Fibroblast of villous mesenchyme (primary cell): ENCODE measurements around the gene SHISA9. TPM values are rescaled to one million over a fixed set of nuclear protein-coding genes. Genes with fewer than 3 reads are reported as not detected.

ENCODE experiments used
- DNase-seq: peaks from one replicate; pipeline ENCODE4 v3.0.0-alpha.2; 2010; ENCODE audit warnings: low read depth
- H3K4me3 ChIP-seq: 2 replicates; pipeline ENCODE4 v1.5.1; 2011; ENCODE audit warnings: low read depth, mild to moderate bottlenecking, low read length
- total RNA-seq: library from RNA; depleted of rRNA; stranded (reverse); fragments of >200 nt; gene quantifications from 2 replicates; pipeline ENCODE4 v1.2.3, GENCODE V29; 2012
- TF ChIP-seq, protein P1 (sequence below): IDR thresholded peaks from 2 replicates; pipeline ENCODE4 v1.5.1; 2012; ENCODE audit warnings: low read depth, mild to moderate bottlenecking, low read length; ENCODE audit not compliant: insufficient read depth

SHISA9 gene
- total RNA-seq, 1 donor = not detected

DNA sequence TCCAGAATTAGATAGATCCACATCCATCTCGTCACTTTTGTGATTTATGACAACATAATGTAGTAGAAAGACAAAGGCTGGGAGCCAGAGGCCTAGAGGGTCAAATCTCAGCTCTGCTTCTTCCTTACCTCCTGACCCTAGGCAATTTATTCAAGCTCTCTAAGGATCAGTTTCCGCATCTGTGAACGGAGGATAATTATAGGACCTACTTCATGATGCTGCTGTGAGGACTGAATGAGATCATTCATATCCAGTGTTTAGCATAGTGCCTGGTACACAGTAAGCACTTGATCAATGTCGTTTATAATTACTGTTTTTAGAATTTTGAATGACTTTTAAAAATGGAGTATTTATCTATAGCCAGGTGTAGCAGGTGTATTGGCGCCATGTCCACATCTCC is 128.4 kb downstream of the SHISA9 start:
- no peak overlapping the region for H3K4me3 ChIP-seq
- TF ChIP-seq, protein P1, sequence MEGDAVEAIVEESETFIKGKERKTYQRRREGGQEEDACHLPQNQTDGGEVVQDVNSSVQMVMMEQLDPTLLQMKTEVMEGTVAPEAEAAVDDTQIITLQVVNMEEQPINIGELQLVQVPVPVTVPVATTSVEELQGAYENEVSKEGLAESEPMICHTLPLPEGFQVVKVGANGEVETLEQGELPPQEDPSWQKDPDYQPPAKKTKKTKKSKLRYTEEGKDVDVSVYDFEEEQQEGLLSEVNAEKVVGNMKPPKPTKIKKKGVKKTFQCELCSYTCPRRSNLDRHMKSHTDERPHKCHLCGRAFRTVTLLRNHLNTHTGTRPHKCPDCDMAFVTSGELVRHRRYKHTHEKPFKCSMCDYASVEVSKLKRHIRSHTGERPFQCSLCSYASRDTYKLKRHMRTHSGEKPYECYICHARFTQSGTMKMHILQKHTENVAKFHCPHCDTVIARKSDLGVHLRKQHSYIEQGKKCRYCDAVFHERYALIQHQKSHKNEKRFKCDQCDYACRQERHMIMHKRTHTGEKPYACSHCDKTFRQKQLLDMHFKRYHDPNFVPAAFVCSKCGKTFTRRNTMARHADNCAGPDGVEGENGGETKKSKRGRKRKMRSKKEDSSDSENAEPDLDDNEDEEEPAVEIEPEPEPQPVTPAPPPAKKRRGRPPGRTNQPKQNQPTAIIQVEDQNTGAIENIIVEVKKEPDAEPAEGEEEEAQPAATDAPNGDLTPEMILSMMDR = no peak
- DNase-seq = no peak

DNA sequence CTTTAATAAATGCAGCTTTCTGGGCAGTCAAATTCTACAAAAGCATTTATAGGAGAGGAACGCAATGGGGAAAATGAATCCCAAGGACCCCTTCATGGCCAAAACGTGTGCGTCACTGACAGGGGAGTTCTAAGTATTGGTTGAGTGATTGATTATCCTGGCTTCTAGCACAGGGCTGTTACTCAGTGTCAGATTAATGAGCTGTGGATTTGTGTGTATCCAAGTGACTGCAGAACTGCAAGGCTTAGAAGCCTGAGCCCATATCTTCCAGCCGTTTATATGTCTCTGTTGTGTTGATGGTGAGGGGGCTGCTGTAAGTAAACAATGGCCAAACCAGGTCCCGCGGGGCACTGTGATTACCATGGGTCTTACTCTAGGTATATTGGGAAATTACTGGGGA is 129.4 kb downstream of the SHISA9 start:
- TF ChIP-seq, protein P1 = no peak
- H3K4me3 ChIP-seq = no peak overlapping the region
- no peak for DNase-seq

DNA sequence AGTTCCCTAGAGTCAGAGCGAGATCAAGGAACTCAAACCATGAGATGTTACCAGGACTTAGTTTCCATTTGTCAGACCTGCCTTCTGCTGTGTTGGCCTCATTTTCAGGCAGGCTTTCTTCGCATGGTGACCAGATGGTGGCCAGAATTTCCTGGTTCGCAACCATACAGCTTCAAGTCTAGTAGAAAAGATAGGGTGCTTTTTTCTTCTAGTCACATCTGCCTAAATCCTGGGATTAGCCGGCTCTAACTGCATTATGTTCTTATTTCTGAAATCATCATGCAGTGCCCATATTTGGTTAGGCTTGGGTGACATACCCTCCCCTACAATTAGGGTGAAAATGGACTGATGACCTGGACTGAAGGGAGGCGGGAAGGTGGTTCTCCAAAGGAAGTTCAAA is 131.5 kb downstream of the SHISA9 start:
- no peak overlapping the region for H3K4me3 ChIP-seq
- DNase-seq = no peak
- TF ChIP-seq, protein P1 = no peak

DNA sequence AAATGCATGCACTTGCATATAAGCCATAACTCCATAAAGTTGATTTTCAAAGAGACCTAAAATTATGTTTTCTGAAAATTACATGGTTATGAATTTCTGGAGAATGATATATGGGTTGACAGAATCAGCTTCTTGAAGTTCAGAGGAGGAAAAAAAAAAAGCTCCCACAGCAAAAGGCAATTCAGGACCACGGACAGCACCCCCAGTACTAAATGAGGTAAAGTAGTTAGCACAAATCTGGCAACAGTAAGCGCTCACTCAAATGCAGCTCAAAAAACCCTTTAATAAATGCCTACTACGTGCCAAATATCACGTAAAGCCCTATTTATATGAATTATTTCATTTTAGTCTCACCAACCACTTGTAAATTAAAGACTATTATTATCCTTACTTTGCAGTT is 135.2 kb downstream of the SHISA9 start:
- no peak overlapping the region for H3K4me3 ChIP-seq
- TF ChIP-seq, protein P1 = no peak
- peak; percentile 34 for DNase-seq

DNA sequence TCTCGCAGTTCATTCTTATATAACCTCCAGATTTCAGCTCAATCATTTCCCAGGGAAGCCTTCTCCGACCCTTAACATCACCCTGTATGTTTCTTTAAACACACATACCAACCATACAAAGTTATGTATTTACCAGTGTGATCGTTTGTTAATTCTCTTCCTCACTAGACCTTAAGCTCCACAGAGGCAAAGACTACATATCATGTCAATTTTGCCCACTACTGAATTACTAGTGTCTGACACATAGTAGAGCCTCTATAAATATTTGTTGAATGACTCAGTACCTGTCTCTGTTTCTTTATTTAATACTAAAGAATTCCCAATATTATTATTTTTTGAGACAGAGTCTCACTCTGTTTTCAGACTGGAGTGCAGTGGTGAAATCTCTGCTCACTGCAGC is 137.2 kb downstream of the SHISA9 start:
- no peak overlapping the region for H3K4me3 ChIP-seq
- TF ChIP-seq, protein P1 = no peak
- no peak for DNase-seq

DNA sequence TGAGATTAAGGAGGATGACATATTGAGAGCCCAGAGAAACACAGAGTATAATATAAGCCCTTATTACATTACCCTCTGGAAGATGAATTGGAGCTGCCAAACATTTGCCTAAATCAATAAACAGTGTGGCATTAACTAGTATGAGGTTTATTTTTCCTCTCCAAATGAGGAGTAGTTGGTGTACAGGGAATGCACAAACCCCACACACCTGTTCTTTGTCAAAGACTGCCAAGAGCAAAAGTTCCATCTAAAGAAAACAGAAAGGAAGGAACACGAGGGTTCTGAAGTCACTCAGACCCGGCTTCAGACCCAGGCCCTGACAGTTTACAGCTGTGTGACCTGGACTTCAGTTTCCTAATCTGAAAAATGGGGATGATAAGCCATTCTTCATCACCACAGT is 138.1 kb downstream of the SHISA9 start:
- H3K4me3 ChIP-seq = no peak overlapping the region
- no peak for DNase-seq
- TF ChIP-seq, protein P1 = no peak

DNA sequence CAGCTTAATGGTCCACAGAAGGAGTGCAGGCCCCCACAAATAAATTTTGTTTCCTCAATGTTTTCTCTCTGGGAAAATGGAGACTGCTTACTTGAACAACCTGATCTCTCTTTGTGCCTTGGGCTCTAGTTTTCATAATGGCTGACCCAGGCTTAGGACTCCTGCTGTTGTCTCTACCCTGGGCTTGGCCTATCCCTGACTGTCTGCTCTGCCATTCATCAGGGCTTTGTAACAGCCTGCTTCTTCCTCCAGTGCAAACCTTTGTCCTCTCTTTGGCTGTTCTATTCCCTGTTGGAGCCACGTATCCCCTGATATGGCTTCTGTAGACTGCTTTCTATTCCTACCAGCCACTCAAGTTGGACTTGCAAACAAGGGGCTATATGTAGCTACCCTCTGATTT is 139.8 kb downstream of the SHISA9 start:
- H3K4me3 ChIP-seq = no peak overlapping the region
- DNase-seq = no peak
- TF ChIP-seq, protein P1 = no peak
